Loucy (cell line): ENCODE measurements around the gene FAR1.

Experiments
- EZH2phosphoT487 ChIP-seq: fragments of 200-600 bp; IDR thresholded peaks from 2 replicates; pipeline ENCODE4 v1.6.1; 2018; ENCODE audit warnings: antibody characterized with exemption, mild to moderate bottlenecking, moderate library complexity, borderline replicate concordance
- TF ChIP-seq, protein P1 (sequence below): fragments of 200-600 bp; sonication (generic); conservative IDR thresholded peaks from 2 replicates; pipeline ENCODE4 v1.5.1; 2014; ENCODE audit warnings: mild to moderate bottlenecking, antibody characterized with exemption, low read length

DNA sequence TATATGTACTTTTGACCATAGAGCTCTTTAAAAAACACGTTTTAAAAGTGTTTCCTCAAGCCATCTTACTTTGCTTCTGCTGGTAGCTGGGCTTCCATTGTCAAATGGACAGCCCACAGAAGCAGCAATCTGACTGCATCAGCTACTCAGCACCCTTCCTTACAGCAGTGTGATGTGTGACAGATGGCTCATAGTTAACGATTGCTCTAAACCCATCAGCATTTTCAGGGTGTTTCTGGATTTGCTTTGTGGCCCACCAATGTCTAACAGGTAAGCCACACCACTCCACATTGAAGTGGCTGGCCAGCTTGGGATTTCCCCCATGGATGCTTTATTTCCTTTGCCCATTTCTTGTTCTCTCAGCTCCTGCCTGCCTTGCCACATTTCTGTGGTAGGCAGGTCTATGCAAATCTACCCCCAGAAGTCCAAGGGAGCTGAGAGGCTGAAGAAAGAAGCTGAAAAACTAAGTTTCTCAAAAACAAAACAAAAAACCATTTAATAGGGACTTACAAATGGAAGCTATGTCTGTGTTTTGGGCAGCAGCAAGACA, 7.3 kb upstream of the FAR1 start:
- TF ChIP-seq, protein P1, sequence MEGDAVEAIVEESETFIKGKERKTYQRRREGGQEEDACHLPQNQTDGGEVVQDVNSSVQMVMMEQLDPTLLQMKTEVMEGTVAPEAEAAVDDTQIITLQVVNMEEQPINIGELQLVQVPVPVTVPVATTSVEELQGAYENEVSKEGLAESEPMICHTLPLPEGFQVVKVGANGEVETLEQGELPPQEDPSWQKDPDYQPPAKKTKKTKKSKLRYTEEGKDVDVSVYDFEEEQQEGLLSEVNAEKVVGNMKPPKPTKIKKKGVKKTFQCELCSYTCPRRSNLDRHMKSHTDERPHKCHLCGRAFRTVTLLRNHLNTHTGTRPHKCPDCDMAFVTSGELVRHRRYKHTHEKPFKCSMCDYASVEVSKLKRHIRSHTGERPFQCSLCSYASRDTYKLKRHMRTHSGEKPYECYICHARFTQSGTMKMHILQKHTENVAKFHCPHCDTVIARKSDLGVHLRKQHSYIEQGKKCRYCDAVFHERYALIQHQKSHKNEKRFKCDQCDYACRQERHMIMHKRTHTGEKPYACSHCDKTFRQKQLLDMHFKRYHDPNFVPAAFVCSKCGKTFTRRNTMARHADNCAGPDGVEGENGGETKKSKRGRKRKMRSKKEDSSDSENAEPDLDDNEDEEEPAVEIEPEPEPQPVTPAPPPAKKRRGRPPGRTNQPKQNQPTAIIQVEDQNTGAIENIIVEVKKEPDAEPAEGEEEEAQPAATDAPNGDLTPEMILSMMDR, result no peak
- TF ChIP-seq EZH2phosphoT487, result no peak
